ENCODE results near the gene ABCB6. TPM values are rescaled to one million over a fixed set of nuclear protein-coding genes. Genes with fewer than 3 reads are reported as not detected.

The ABCB6 gene
- polyA plus RNA-seq, 4 donors, result 32.4 to 40.3 (median 36.8) TPM

DNA sequence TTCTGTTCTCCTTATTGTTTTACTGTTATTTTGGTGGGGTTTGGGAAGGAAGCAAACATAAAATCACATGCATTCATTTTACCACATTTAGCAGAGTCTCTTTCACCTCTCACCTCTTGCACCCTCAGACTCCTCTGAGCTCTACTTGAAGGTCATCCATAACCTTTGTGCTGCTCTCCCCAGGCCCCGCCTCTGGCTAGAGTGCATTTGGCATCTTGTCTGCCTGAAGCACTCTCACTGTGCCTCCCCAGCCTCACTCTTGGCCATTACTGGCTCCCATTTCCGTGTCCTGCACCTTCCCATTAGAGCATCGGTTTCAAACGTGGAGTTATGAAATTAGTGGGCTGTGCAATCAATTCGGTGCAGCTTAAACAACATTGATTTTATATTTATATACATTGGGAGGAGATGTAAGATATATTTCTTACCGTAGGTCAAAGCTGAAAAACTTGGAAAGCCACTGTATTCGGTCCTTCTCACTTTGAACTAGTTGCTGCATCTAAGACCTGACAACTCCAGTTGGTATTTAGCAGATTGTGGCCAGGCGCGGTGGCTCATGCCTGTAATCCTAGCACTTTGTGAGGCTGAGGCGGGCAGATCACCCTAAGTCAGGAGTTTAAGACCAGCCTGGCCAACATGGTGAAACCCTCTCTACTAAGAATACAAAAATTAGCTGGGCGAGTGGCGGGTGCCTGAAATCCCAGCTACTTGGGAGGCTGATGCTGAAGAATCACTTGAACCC lies 19.1 kb downstream of the ABCB6 start:
- DNase-seq (ENCODE audit: low read depth in 4 of 4, low spot score in 3 of 4), result no peak

DNA sequence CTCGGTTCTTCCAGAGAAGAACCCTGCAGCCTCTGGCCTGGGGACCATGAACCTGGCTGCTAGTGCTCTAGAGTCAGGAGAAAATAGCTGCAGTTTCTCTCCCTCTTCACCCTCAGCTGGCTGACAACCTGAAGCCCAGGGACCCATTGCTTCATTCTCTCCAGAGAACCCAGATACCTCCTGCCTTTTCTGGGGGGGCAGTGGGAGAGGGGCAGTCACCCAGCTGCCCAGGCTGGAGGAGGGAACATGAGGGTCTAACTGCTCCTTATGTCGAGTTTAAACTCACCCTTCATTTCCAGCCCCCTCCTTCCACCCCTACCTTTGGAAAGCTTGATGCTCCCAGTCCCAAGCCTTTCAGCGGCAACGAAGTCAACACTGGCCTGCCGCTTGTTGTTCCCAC lies 19.8 kb downstream of the ABCB6 start:
- DNase-seq (ENCODE audit: low read depth in 4 of 4, low spot score in 3 of 4), result no peak

- DNase-seq (ENCODE audit: low read depth in 4 of 4, low spot score in 3 of 4), result no peak
These were observed 21.4 kb downstream of the ABCB6 start for GRCh38 chr2:219197388-219197787.

GRCh38 chr2:219186754-219187456 lies 31.9 kb downstream of the ABCB6 start:
- no peak for DNase-seq (ENCODE audit: low read depth in 4 of 4, low spot score in 3 of 4)

- DNase-seq (ENCODE audit: low read depth in 4 of 4, low spot score in 3 of 4), result no peak
These were observed 34.6 kb downstream of the ABCB6 start for GRCh38 chr2:219184121-219184520.

- DNase-seq (ENCODE audit: low read depth in 4 of 4, low spot score in 3 of 4), result no peak
These were observed 35.5 kb downstream of the ABCB6 start for GRCh38 chr2:219183151-219183772.

DNA sequence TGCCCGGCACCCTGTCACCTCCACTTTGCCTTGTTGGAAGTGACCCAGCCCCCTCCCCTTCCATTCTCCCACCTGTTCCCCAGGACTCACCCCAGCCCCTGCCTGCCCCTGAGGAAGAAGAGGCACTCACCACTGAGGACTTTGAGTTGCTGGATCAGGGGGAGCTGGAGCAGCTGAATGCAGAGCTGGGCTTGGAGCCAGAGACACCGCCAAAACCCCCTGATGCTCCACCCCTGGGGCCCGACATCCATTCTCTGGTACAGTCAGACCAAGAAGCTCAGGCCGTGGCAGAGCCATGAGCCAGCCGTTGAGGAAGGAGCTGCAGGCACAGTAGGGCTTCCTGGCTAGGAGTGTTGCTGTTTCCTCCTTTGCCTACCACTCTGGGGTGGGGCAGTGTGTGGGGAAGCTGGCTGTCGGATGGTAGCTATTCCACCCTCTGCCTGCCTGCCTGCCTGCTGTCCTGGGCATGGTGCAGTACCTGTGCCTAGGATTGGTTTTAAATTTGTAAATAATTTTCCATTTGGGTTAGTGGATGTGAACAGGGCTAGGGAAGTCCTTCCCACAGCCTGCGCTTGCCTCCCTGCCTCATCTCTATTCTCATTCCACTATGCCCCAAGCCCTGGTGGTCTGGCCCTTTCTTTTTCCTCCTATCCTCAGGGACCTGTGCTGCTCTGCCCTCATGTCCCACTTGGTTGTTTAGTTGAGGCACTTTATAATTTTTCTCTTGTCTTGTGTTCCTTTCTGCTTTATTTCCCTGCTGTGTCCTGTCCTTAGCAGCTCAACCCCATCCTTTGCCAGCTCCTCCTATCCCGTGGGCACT lies 36.2 kb downstream of the ABCB6 start:
- no peak for DNase-seq (ENCODE audit: low read depth in 4 of 4, low spot score in 3 of 4)

DNA sequence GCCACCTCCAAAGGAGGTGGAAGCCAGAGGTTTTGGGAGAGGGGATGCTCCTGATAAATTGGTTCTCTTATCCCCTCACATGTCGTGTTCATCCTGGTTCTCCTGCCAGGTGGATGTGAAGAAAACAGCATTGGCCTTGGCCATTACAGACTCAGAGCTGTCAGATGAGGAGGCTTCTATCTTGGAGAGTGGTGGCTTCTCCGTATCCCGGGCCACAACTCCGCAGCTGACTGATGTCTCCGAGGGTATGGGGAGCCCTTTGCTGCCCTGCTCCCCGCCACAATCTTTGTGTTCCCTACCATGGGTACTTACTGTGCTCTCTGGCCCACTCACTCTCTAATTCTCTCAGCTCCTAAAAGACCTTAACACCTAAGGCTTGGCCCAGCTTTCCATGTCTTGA lies 37.2 kb downstream of the ABCB6 start:
- DNase-seq (ENCODE audit: low read depth in 4 of 4, low spot score in 3 of 4), result no peak

GRCh38 chr2:219180961-219181360 lies 37.8 kb downstream of the ABCB6 start:
- no peak for DNase-seq (ENCODE audit: low read depth in 4 of 4, low spot score in 3 of 4)

DNA sequence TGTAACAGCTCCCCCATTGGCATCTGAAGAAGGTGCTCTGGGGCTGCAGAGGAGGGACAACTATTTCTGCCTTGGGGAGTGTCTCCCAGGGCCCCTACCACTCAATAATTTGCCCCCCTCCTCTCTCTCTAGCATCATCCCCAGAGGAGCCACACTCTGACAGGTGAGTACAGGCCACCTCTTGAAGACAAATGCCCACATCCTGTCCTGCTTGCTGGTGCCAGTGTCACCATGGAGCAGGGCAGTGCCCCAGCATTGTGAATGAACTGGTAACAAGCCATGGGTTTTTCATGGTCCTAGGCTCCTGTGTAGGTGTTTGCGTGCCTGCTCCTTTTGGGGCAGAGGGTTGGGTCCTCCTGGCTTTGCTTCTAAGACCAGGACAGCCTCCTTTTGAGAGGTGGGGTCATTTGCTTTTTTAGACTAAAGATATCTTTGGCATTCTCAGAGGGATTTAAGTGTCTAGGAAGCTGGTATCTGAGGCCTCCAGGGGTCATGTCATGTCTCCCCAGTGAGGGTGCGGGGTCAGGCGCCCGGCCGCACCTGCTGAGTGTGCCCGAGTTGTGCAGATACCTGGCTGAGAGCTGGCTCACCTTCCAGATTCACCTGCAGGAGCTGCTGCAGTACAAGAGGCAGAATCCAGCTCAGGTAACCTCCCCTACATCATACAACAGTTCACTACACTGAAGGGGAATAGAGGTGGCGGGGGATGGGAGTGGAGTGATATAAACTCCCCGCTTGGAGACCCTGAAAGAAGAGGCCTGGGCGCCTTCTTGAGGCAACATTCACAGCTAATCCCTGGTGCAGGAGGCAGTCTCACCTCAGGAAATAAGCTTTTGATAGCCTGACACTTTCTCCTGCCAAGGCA lies 38.9 kb downstream of the ABCB6 start:
- no peak for DNase-seq (ENCODE audit: low read depth in 4 of 4, low spot score in 3 of 4)

DNA sequence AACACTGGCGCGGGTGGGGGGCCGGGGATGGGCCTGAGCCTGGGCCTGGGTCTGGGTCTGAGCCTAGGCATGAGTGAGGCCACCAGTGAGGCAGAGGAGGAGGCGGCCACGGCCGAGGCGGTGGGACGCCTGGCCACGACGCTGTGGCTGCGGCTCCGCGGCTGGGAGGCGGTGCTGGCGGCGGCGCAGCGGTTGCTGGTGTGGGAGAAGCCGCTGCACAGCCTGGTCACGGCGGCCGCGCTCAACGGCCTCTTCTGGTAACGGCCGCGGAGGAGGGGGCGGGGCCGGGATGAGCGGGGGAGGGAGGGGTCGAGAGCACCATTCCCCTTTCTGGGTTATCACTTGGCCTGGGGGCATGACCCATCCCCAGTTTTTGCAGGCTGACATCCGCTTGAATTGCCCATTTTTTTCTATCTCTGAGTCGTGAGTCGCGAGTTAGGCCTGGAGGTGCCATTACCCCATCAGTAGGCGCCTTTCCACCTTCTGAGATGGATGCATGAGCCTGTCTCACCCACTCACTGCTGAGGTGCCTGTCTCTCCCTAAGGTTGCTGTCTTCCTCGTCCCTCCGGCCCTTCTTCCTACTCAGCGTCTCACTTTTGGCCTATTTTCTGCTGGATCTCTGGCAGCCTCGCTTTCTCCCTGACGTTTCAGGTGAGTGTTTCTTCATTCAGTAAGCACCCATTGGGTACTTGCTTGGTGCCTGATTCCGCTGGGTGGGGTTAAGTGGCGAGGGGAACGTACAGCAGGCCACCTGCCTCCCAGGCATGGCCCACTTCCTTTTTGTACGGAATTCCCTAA lies 40.2 kb downstream of the ABCB6 start:
- peak in 1 of 4 donors; percentile 14 for DNase-seq (ENCODE audit: low read depth in 4 of 4, low spot score in 3 of 4)

DNA sequence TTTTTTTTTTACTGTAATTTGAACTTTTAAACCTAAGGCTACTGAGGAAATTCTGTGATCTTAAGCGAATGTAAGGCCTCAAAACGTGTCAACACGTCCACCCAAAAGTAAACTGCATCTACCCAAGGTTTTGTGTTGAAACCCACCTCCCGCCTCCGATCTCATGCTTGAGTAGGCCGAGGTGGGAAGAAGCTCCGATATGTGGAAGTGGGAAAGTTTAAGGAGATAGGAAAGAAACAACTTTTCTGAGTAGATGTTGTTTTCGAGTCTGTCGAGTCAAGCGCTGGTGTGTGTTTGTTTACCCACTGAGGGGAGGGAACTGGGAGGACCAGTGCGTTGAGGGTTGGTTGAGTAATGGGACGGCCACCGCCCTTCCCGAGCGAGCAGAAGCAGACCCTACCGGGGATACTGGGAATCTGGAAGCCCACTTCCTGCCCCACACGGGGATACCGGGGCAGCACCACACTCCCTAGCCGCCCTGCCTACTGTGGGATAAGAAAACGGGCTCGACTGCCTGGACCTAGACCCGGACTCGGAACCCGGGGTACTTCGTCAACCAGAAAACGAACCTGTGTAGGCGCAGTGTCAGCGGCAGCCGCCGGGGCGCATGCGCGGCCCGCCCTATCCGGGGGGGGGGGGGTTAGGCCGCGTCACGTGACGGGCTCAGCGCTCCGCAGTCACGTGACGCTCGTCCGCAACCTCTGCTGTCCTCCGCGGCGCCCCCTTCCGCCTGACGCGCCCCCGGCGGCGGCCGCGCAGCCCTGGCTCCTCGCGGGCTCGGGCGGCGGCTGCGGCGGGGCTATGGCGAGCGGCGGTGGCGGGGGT lies 41.0 kb downstream of the ABCB6 start, which contains the start of gene RETREG2:
Gene RETREG2 (plus strand): TSS at position 724 of the 825 bp plus-strand sequence. CDS start 78 bp downstream, at position 802.
- DNase-seq (ENCODE audit: low read depth in 4 of 4, low spot score in 3 of 4), result peak; percentile 66 to 86 (median 76)

- DNase-seq (ENCODE audit: low read depth in 4 of 4, low spot score in 3 of 4), result peak; percentile 59 to 75 (median 67)
These were observed 41.8 kb downstream of the ABCB6 start, which contains the start of gene CNPPD1 for GRCh38 chr2:219176818-219177551. Gene CNPPD1 (minus strand): TSS chr2:219176925. CDS start chr2:219176828, 97 bp downstream.

- DNase-seq (ENCODE audit: low read depth in 4 of 4, low spot score in 3 of 4), result peak in 3 of 4 donors; percentile 10 to 33 (median 12)
These were observed 42.6 kb downstream of the ABCB6 start for GRCh38 chr2:219175928-219176817.

- no peak for DNase-seq (ENCODE audit: low read depth in 4 of 4, low spot score in 3 of 4)
These were observed 43.3 kb downstream of the ABCB6 start for GRCh38 chr2:219175486-219175885.

- DNase-seq (ENCODE audit: low read depth in 4 of 4, low spot score in 3 of 4), result no peak
These were observed 44.0 kb downstream of the ABCB6 start for GRCh38 chr2:219174801-219175200.

Data from right renal pelvis (tissue), 4 donors.